NK-92 treated with Interleukin-12 subunit alpha and Interleukin-12 subunit beta, amount 100 ng/mL, for 24 hours (cell line): ENCODE results near the gene CAPN13.

Experiments used
- DNase-seq: peaks from one replicate; lab custom pipeline; 2025; lab: John Stamatoyannopoulos, UW

CAPN13 gene

GRCh38 chr2:30807249-30807648 is at the start of gene CAPN13:
Gene CAPN13, minus strand, starts transcription at chr2:30807446. Its CDS starts 20,121 bp downstream, at chr2:30787325.
- no peak for DNase-seq

- no peak for DNase-seq
Observed at GRCh38 chr2:30847841-30848240, 40.6 kb upstream of the CAPN13 start.

- no peak for DNase-seq
Observed at GRCh38 chr2:30847329-30847728, 40.1 kb upstream of the CAPN13 start.

GRCh38 chr2:30828586-30828985 is 21.3 kb upstream of the CAPN13 start:
- no peak for DNase-seq

GRCh38 chr2:30826916-30827315 is 19.7 kb upstream of the CAPN13 start:
- DNase-seq: no peak

GRCh38 chr2:30826481-30826880 is 19.2 kb upstream of the CAPN13 start:
- DNase-seq: no peak

GRCh38 chr2:30823452-30823851 is 16.2 kb upstream of the CAPN13 start:
- DNase-seq: no peak

GRCh38 chr2:30821960-30822359 is 14.7 kb upstream of the CAPN13 start:
- DNase-seq: no peak

- DNase-seq: no peak
Observed at GRCh38 chr2:30820381-30821055, 13.3 kb upstream of the CAPN13 start.

GRCh38 chr2:30809938-30810337 is 2.7 kb upstream of the CAPN13 start:
- DNase-seq: no peak

- no peak for DNase-seq
Observed at GRCh38 chr2:30808695-30809094, 1.4 kb upstream of the CAPN13 start.

- no peak for DNase-seq
Observed at GRCh38 chr2:30803281-30803680, 4.0 kb downstream of the CAPN13 start.

GRCh38 chr2:30802611-30803010 is 4.6 kb downstream of the CAPN13 start:
- no peak for DNase-seq

- DNase-seq: no peak
Observed at GRCh38 chr2:30801821-30802455, 5.3 kb downstream of the CAPN13 start.

- no peak for DNase-seq
Observed at GRCh38 chr2:30800159-30800558, 7.1 kb downstream of the CAPN13 start.

- DNase-seq: no peak
Observed at GRCh38 chr2:30799366-30799765, 7.9 kb downstream of the CAPN13 start.

GRCh38 chr2:30798536-30798991 is 8.7 kb downstream of the CAPN13 start:
- no peak for DNase-seq

GRCh38 chr2:30797381-30798015 is 9.7 kb downstream of the CAPN13 start:
- no peak for DNase-seq

GRCh38 chr2:30796699-30797098 is 10.5 kb downstream of the CAPN13 start:
- DNase-seq: no peak

GRCh38 chr2:30792521-30792920 is 14.7 kb downstream of the CAPN13 start:
- DNase-seq: no peak

GRCh38 chr2:30790879-30791278 is 16.4 kb downstream of the CAPN13 start:
- no peak for DNase-seq

- no peak for DNase-seq
Observed at GRCh38 chr2:30789670-30790210, 17.5 kb downstream of the CAPN13 start.
